Thyroid gland (tissue), 4 donors: ENCODE results near the gene PDIA2.

Experiments used
- POLR2A ChIP-seq, 2 donors: fragments of 450-650 bp; IDR thresholded peaks; one replicate each; pipeline ENCODE4 v1.6.1; 2017; ENCODE audit warnings: antibody characterized with exemption in 2 of 2, mild to moderate bottlenecking in 2 of 2, moderate library complexity in 1 of 2
- TF ChIP-seq, protein P1 (sequence below), 6 experiments: fragments of 200-600 bp in 3 of 6; fragments of 450-650 bp in 3 of 6; sonication (generic) in 3 of 6; IDR thresholded peaks; one replicate each; pipeline ENCODE4 v1.5.1; 2016 to 2019; ENCODE audit warnings: antibody characterized with exemption in 6 of 6, mild to moderate bottlenecking in 2 of 6, inconsistent platforms in 1 of 6, moderate library complexity in 1 of 6

DNA sequence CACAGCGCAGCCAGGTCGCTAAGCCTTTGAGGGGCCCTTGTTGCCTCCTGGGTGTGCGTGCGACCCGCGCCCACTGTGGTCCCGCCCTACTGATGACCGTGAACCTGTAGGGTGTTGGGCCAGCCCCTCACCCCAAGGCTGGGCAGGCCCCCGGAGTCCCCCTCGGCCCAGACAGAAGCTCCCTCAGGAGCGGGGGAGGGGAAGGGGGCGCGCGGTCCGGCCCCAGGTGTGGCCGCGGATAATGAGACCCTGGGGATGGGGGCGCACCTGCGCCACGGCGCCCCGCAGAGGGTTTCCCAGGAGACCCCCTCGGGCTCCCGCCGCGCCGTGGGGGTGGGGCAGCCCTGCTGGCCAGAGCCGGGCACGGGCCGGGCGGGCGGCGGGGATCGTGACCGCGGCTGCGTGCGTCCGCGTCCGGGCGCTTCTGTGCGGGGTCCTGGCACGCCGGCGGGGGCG is 2.9 kb upstream of the PDIA2 start:
- TF ChIP-seq, protein P1, sequence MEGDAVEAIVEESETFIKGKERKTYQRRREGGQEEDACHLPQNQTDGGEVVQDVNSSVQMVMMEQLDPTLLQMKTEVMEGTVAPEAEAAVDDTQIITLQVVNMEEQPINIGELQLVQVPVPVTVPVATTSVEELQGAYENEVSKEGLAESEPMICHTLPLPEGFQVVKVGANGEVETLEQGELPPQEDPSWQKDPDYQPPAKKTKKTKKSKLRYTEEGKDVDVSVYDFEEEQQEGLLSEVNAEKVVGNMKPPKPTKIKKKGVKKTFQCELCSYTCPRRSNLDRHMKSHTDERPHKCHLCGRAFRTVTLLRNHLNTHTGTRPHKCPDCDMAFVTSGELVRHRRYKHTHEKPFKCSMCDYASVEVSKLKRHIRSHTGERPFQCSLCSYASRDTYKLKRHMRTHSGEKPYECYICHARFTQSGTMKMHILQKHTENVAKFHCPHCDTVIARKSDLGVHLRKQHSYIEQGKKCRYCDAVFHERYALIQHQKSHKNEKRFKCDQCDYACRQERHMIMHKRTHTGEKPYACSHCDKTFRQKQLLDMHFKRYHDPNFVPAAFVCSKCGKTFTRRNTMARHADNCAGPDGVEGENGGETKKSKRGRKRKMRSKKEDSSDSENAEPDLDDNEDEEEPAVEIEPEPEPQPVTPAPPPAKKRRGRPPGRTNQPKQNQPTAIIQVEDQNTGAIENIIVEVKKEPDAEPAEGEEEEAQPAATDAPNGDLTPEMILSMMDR (IDR thresholded peaks at IDR 0.05): no peak
- TF ChIP-seq POLR2A (IDR thresholded peaks at IDR 0.05): no peak
